Subcutaneous abdominal adipose tissue (tissue), 5 donors: ENCODE measurements around the gene MTUS2.

Source experiments
- H3K27ac ChIP-seq: one replicate; pipeline ENCODE4 v1.7.0; 2013; ENCODE audit warnings: low read depth, mild to moderate bottlenecking, inconsistent platforms, low read length, moderate library complexity
- H3K27me3 ChIP-seq, 5 donors: one replicate each; pipeline ENCODE4 v1.7.0; 2013; ENCODE audit warnings: low read length in 5 of 5, inconsistent platforms in 1 of 5; ENCODE audit not compliant: control insufficient read depth in 5 of 5, insufficient read depth in 4 of 5
- H3K36me3 ChIP-seq, 5 donors: one replicate each; pipeline ENCODE4 v1.7.0; 2013; ENCODE audit warnings: low read length in 5 of 5; ENCODE audit not compliant: control insufficient read depth in 5 of 5, insufficient read depth in 5 of 5
- H3K4me1 ChIP-seq, 5 donors: one replicate each; pipeline ENCODE4 v1.7.0; 2013; ENCODE audit warnings: low read length in 5 of 5, mild to moderate bottlenecking in 3 of 5, moderate library complexity in 1 of 5; ENCODE audit not compliant: control insufficient read depth in 5 of 5, insufficient read depth in 5 of 5
- H3K4me3 ChIP-seq, 5 donors: one replicate each; pipeline ENCODE4 v1.7.0; 2013; ENCODE audit warnings: low read length in 5 of 5, low read depth in 1 of 5
- H3K9ac ChIP-seq, 5 donors: one replicate each; pipeline ENCODE4 v1.7.0; 2013; ENCODE audit warnings: low read length in 5 of 5, mild to moderate bottlenecking in 4 of 5, moderate library complexity in 3 of 5
- H3K9me3 ChIP-seq, 5 donors: one replicate each; pipeline ENCODE4 v1.7.0; 2013; ENCODE audit warnings: low read length in 5 of 5; ENCODE audit not compliant: control insufficient read depth in 5 of 5
- donor health status: healthy.
- donor health status: healthy.
- donor health status: healthy.
- donor health status: healthy.
- donor health status: healthy.

MTUS2 gene

GRCh38 chr13:29301027-29301426, 480.9 kb downstream of the MTUS2 start:
- Histone ChIP-seq H3K4me3 (no peak overlapping the region), H3K4me1 (no peaks in the 10 kb centered on the region), H3K27ac (no peak overlapping the region), H3K9me3 (peaks cover 0 to 21% (median 13%) of the 10 kb centered on the region in 5 donors), H3K27me3 (peaks cover 0 to 5% (median 0%) of the 10 kb centered on the region in 5 donors), H3K36me3 (no peaks in the 10 kb centered on the region), H3K9ac (no peak overlapping the region)

GRCh38 chr13:29304148-29304547, 484.0 kb downstream of the MTUS2 start:
- no peaks in the 10 kb centered on the region for H3K36me3 ChIP-seq
- H3K4me1 ChIP-seq: no peaks in the 10 kb centered on the region
- H3K27me3 ChIP-seq: peaks cover 0 to 4% (median 0%) of the 10 kb centered on the region in 5 donors
- peaks cover 2 to 35% (median 27%) of the 10 kb centered on the region in 5 donors for H3K9me3 ChIP-seq
- H3K27ac ChIP-seq: no peak overlapping the region
- no peak overlapping the region for H3K9ac ChIP-seq
- no peak overlapping the region for H3K4me3 ChIP-seq

- H3K27ac ChIP-seq: no peak overlapping the region
- H3K9me3 ChIP-seq: peaks cover 2 to 17% (median 11%) of the 10 kb centered on the region in 5 donors
- H3K4me3 ChIP-seq: no peak overlapping the region
- H3K36me3 ChIP-seq: no peaks in the 10 kb centered on the region
- H3K27me3 ChIP-seq: no peaks in the 10 kb centered on the region
- no peaks in the 10 kb centered on the region for H3K4me1 ChIP-seq
- H3K9ac ChIP-seq: no peak overlapping the region
Measured at GRCh38 chr13:29310806-29311205, 490.7 kb downstream of the MTUS2 start.

- no peaks in the 10 kb centered on the region for H3K36me3 ChIP-seq
- H3K27me3 ChIP-seq: no peaks in the 10 kb centered on the region
- H3K9ac ChIP-seq: no peak overlapping the region
- no peaks in the 10 kb centered on the region for H3K4me1 ChIP-seq
- H3K27ac ChIP-seq: no peak overlapping the region
- H3K4me3 ChIP-seq: no peak overlapping the region
- peaks cover 0 to 3% (median 0%) of the 10 kb centered on the region in 5 donors for H3K9me3 ChIP-seq
Measured at GRCh38 chr13:29315847-29316246, 495.7 kb downstream of the MTUS2 start.

GRCh38 chr13:29317828-29318227, 497.7 kb downstream of the MTUS2 start:
- H3K27ac ChIP-seq: no peak overlapping the region
- H3K27me3 ChIP-seq: no peaks in the 10 kb centered on the region
- no peaks in the 10 kb centered on the region for H3K4me1 ChIP-seq
- no peaks in the 10 kb centered on the region for H3K36me3 ChIP-seq
- peaks cover 0 to 4% (median 0%) of the 10 kb centered on the region in 5 donors for H3K9me3 ChIP-seq
- H3K4me3 ChIP-seq: no peak overlapping the region
- no peak overlapping the region for H3K9ac ChIP-seq

GRCh38 chr13:29318741-29319140, 498.6 kb downstream of the MTUS2 start:
- H3K27ac ChIP-seq: no peak overlapping the region
- peaks cover 0 to 4% (median 0%) of the 10 kb centered on the region in 5 donors for H3K9me3 ChIP-seq
- H3K36me3 ChIP-seq: no peaks in the 10 kb centered on the region
- no peaks in the 10 kb centered on the region for H3K4me1 ChIP-seq
- no peak overlapping the region for H3K9ac ChIP-seq
- no peak overlapping the region for H3K4me3 ChIP-seq
- H3K27me3 ChIP-seq: no peaks in the 10 kb centered on the region

GRCh38 chr13:29319451-29319850, 499.3 kb downstream of the MTUS2 start:
- Histone ChIP-seq H3K27me3 (no peaks in the 10 kb centered on the region), H3K9ac (no peak overlapping the region), H3K27ac (no peak overlapping the region), H3K4me3 (no peak overlapping the region), H3K9me3 (peaks cover 0 to 4% (median 0%) of the 10 kb centered on the region in 5 donors), H3K4me1 (no peaks in the 10 kb centered on the region), H3K36me3 (no peaks in the 10 kb centered on the region)

- Histone ChIP-seq H3K36me3 (no peaks in the 10 kb centered on the region), H3K4me3 (no peak overlapping the region), H3K9ac (no peak overlapping the region), H3K4me1 (no peaks in the 10 kb centered on the region), H3K9me3 (peaks cover 0 to 4% (median 0%) of the 10 kb centered on the region in 5 donors), H3K27ac (no peak overlapping the region), H3K27me3 (no peaks in the 10 kb centered on the region)
Measured at GRCh38 chr13:29323954-29324353, 503.8 kb downstream of the MTUS2 start.

- Histone ChIP-seq H3K27ac (no peak overlapping the region), H3K36me3 (no peaks in the 10 kb centered on the region), H3K9me3 (peaks cover 0 to 4% (median 0%) of the 10 kb centered on the region in 5 donors), H3K9ac (no peak overlapping the region), H3K4me1 (no peaks in the 10 kb centered on the region), H3K27me3 (no peaks in the 10 kb centered on the region), H3K4me3 (no peak overlapping the region)
Measured at GRCh38 chr13:29324601-29325000, 504.5 kb downstream of the MTUS2 start.

- Histone ChIP-seq H3K9ac (no peak overlapping the region), H3K4me1 (no peaks in the 10 kb centered on the region), H3K27ac (no peak overlapping the region), H3K36me3 (no peaks in the 10 kb centered on the region), H3K9me3 (no peaks in the 10 kb centered on the region), H3K4me3 (no peak overlapping the region), H3K27me3 (no peaks in the 10 kb centered on the region)
Measured at GRCh38 chr13:29328501-29328900, 508.4 kb downstream of the MTUS2 start.

GRCh38 chr13:29336356-29336755, 516.2 kb downstream of the MTUS2 start:
- peaks cover 0 to 6% (median 5%) of the 10 kb centered on the region in 5 donors for H3K9me3 ChIP-seq
- H3K27ac ChIP-seq: no peak overlapping the region
- H3K9ac ChIP-seq: no peak overlapping the region
- no peaks in the 10 kb centered on the region for H3K36me3 ChIP-seq
- no peak overlapping the region for H3K4me3 ChIP-seq
- H3K27me3 ChIP-seq: no peaks in the 10 kb centered on the region
- no peaks in the 10 kb centered on the region for H3K4me1 ChIP-seq
